Measurements from ENCODE around the gene MUC2. TPM values are rescaled to one million over a fixed set of nuclear protein-coding genes. Genes with fewer than 3 reads are reported as not detected.

Gene MUC2
- total RNA-seq, 1 donor from 2014 or later = not detected

- TF ChIP-seq, protein P1, sequence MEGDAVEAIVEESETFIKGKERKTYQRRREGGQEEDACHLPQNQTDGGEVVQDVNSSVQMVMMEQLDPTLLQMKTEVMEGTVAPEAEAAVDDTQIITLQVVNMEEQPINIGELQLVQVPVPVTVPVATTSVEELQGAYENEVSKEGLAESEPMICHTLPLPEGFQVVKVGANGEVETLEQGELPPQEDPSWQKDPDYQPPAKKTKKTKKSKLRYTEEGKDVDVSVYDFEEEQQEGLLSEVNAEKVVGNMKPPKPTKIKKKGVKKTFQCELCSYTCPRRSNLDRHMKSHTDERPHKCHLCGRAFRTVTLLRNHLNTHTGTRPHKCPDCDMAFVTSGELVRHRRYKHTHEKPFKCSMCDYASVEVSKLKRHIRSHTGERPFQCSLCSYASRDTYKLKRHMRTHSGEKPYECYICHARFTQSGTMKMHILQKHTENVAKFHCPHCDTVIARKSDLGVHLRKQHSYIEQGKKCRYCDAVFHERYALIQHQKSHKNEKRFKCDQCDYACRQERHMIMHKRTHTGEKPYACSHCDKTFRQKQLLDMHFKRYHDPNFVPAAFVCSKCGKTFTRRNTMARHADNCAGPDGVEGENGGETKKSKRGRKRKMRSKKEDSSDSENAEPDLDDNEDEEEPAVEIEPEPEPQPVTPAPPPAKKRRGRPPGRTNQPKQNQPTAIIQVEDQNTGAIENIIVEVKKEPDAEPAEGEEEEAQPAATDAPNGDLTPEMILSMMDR (IDR thresholded peaks at IDR 0.05; ENCODE audit: unreplicated experiment) = no peak
- Mint-ChIP-seq H3K27me3 (ENCODE audit: unreplicated experiment) (peaks cover 4% of the 10 kb centered on the region), H3K9me3 (ENCODE audit: unreplicated experiment) (no peaks in the 10 kb centered on the region), H3K27ac (ENCODE audit: unreplicated experiment) (no peak overlapping the region), H3K4me1 (ENCODE audit: unreplicated experiment) (no peaks in the 10 kb centered on the region), H3K36me3 (ENCODE audit: low read depth, unreplicated experiment) (peaks cover 4% of the 10 kb centered on the region), H3K4me3 (ENCODE audit: unreplicated experiment) (no peak overlapping the region)
- no peak for DNase-seq (ENCODE audit: low spot score)
Observed at GRCh38 chr11:1103401-1104360, 29.0 kb downstream of the MUC2 start.

DNA sequence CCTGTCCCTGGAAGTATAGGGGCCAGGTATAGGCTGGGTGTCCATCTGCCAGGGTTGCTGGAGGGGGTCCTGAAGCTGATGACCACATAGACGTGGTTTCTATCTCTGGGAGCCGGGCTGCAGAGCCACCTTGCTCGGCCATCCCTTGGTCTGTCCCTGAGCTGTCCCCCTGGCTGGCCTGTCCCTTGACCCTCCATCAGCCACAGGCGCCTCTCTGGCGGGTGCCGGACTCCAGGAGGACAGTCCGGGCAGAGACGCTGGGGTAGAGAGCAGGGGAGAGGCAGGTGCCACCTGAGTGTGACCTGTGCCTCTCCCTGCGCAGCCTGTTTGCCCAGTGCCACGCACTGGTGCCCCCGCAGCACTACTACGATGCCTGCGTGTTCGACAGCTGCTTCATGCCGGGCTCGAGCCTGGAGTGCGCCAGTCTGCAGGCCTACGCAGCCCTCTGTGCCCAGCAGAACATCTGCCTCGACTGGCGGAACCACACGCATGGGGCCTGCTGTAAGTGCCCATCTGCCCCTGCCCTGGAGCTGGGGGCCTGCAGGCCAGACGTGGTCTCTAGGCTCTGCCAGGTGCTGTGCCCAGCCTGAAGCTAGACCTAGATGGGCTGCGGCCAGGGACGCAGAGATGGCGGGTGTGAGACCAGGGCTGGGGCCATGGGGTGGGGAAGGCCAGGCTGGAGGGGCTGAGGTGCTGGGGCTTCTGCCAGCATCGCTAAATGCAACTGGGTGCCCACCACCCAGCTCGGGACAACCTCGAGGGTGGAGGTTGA, 29.9 kb downstream of the MUC2 start:
- H3K27me3 Mint-ChIP-seq (ENCODE audit: unreplicated experiment) = peaks cover 1% of the 10 kb centered on the region
- no peak overlapping the region for H3K27ac Mint-ChIP-seq (ENCODE audit: unreplicated experiment)
- no peaks in the 10 kb centered on the region for H3K4me1 Mint-ChIP-seq (ENCODE audit: unreplicated experiment)
- TF ChIP-seq, protein P1 (IDR thresholded peaks at IDR 0.05; ENCODE audit: unreplicated experiment) = no peak
- H3K36me3 Mint-ChIP-seq (ENCODE audit: low read depth, unreplicated experiment) = peaks cover 1% of the 10 kb centered on the region
- H3K4me3 Mint-ChIP-seq (ENCODE audit: unreplicated experiment) = no peak overlapping the region
- H3K9me3 Mint-ChIP-seq (ENCODE audit: unreplicated experiment) = no peaks in the 10 kb centered on the region
- DNase-seq (ENCODE audit: low spot score) = no peak

DNA sequence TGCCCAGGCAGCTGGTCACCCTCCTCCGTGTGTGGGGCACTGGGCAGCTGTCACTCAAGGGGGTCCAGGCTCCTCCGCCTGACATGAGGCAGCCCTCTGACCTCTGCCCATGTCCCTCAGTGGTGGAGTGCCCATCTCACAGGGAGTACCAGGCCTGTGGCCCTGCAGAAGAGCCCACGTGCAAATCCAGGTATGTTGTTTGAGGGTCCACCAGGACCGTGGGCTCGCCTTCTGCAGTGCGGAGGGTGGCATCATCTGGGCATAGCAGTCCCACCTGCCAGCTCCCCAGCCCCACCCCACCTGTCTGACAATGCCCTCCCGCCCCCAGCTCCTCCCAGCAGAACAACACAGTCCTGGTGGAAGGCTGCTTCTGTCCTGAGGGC, 30.5 kb downstream of the MUC2 start:
- Mint-ChIP-seq H3K4me3 (ENCODE audit: unreplicated experiment) (no peak overlapping the region), H3K9me3 (ENCODE audit: unreplicated experiment) (no peaks in the 10 kb centered on the region), H3K36me3 (ENCODE audit: low read depth, unreplicated experiment) (no peaks in the 10 kb centered on the region), H3K27ac (ENCODE audit: unreplicated experiment) (no peak overlapping the region), H3K4me1 (ENCODE audit: unreplicated experiment) (no peaks in the 10 kb centered on the region), H3K27me3 (ENCODE audit: unreplicated experiment) (no peaks in the 10 kb centered on the region)
- DNase-seq (ENCODE audit: low spot score) = no peak
- TF ChIP-seq, protein P1 (IDR thresholded peaks at IDR 0.05; ENCODE audit: unreplicated experiment) = no peak

DNA sequence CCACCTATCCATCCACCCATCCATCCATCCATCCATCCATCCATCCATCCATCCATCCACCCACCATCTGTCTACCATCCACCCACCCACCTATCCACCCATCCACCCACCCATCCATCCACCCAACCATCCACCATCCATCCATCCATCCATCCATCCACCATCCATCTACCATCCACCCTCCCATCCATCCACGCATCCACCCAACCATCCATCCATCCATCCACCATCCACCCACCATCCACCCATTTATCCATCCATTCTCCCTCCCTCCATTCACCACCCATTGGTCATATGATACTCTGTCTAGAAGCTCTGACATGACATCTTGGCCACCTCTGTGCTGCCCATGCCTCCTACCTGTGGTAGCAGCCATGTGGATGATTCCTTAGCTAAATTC, 31.7 kb downstream of the MUC2 start:
- TF ChIP-seq, protein P1 (IDR thresholded peaks at IDR 0.05; ENCODE audit: unreplicated experiment) = no peak
- Mint-ChIP-seq H3K27ac (ENCODE audit: unreplicated experiment) (no peak overlapping the region), H3K27me3 (ENCODE audit: unreplicated experiment) (no peaks in the 10 kb centered on the region), H3K9me3 (ENCODE audit: unreplicated experiment) (no peaks in the 10 kb centered on the region), H3K36me3 (ENCODE audit: low read depth, unreplicated experiment) (no peaks in the 10 kb centered on the region), H3K4me1 (ENCODE audit: unreplicated experiment) (no peaks in the 10 kb centered on the region), H3K4me3 (ENCODE audit: unreplicated experiment) (no peak overlapping the region)
- no peak for DNase-seq (ENCODE audit: low spot score)
